Measurements from ENCODE around the gene FOXE3. TPM values are rescaled to one million over a fixed set of nuclear protein-coding genes. Genes with fewer than 3 reads are reported as not detected.

Gene FOXE3
- total RNA-seq, 1 experiment from 2014 or later: not detected

Other genes with a start within 250 kb of the FOXE3 start
- not detected in 3 replicates for gene PDZK1IP1, start 226.2 kb upstream of the FOXE3 start, total RNA-seq (2021)
- 0.41 to 0.63 TPM (median 0.57 TPM) in 3 replicates for gene TAL1, start 184.1 kb upstream of the FOXE3 start, total RNA-seq (2021)
- gene STIL, start 102.1 kb upstream of the FOXE3 start, total RNA-seq (2021): 24.0 to 29.7 TPM (median 24.1 TPM) in 3 replicates
- 35.6 to 37.1 TPM (median 36.3 TPM) in 3 replicates for gene CMPK1, start 82.5 kb upstream of the FOXE3 start, total RNA-seq (2021)
- gene FOXD2, start 21.8 kb downstream of the FOXE3 start, total RNA-seq (2021): 0.05 to 0.07 TPM (median 0.05 TPM) in 3 replicates